ENCODE data around the gene CCDC27. TPM values are rescaled to one million over a fixed set of nuclear protein-coding genes. Genes with fewer than 3 reads are reported as not detected.

The CCDC27 gene
- total RNA-seq, 1 experiment from 2014 or later: not detected

GRCh38 chr1:3817821-3818597 lies 65.8 kb downstream of the CCDC27 start:
- no peak for DNase-seq (ENCODE audit: low read depth)

- no peak for DNase-seq (ENCODE audit: low read depth)
Measured at GRCh38 chr1:3819771-3820200, 67.5 kb downstream of the CCDC27 start.

- DNase-seq (ENCODE audit: low read depth): no peak
Measured at GRCh38 chr1:3820316-3820715, 68.1 kb downstream of the CCDC27 start.

- no peak for DNase-seq (ENCODE audit: low read depth)
Measured at GRCh38 chr1:3821004-3821403, 68.8 kb downstream of the CCDC27 start.

Other genes starting within 250 kb of the CCDC27 start
- gene MEGF6, start 140.9 kb upstream of the CCDC27 start, total RNA-seq (2014; rRNA removed; shearing (Covaris generic)): 2.5 and 5.1 TPM in 2 replicates
- gene TPRG1L, start 127.4 kb upstream of the CCDC27 start, total RNA-seq (2014; rRNA removed; shearing (Covaris generic)): 7.0 and 8.5 TPM in 2 replicates
- 17.4 and 33.9 TPM in 2 replicates for gene WRAP73, start 102.3 kb upstream of the CCDC27 start, total RNA-seq (2014; rRNA removed; shearing (Covaris generic))
- gene TP73, start 99.9 kb upstream of the CCDC27 start, total RNA-seq (2014; rRNA removed; shearing (Covaris generic)): 0.89 and 2.5 TPM in 2 replicates
- gene SMIM1, start 20.3 kb downstream of the CCDC27 start, total RNA-seq (2014; rRNA removed; shearing (Covaris generic)): not detected in 2 replicates
- gene LRRC47, start 44.0 kb downstream of the CCDC27 start, total RNA-seq (2014; rRNA removed; shearing (Covaris generic)): 60.2 and 62.6 TPM in 2 replicates
- 16.5 and 19.3 TPM in 2 replicates for gene CEP104, start 104.8 kb downstream of the CCDC27 start, total RNA-seq (2014; rRNA removed; shearing (Covaris generic))
- gene DFFB, start 105.0 kb downstream of the CCDC27 start, total RNA-seq (2014; rRNA removed; shearing (Covaris generic)): 7.4 and 32.3 TPM in 2 replicates
- gene C1orf174, start 147.8 kb downstream of the CCDC27 start, total RNA-seq (2014; rRNA removed; shearing (Covaris generic)): 28.3 and 31.8 TPM in 2 replicates

Data from Daoy (cell line).